HG02840 (cell line): ENCODE data around the gene ZC3H4.
"Not testable (repeated sequence)": the region's sequence is repeated elsewhere in the genome, so short reads cannot be mapped to it uniquely, and the experiment has no call there.

Experiments
- ATAC-seq: cut with Tn5 transposase; IDR thresholded peaks from one replicate; pipeline ENCODE4 v1.9.1; 2021; ENCODE audit warnings: mild to moderate bottlenecking, moderate library complexity, moderate number of reproducible peaks; ENCODE audit not compliant: unreplicated experiment, low FRiP score

The ZC3H4 gene

GRCh38 chr19:47112997-47113849, at the start of gene ZC3H4:
Gene ZC3H4, minus strand, starts transcription at chr19:47113776. Its CDS starts 1,192 bp downstream, at chr19:47112584.
- ATAC-seq, result peak; percentile 86

- ATAC-seq, result no peak
Observed at GRCh38 chr19:47161876-47162489, 48.4 kb upstream of the ZC3H4 start.

- no peak for ATAC-seq
Observed at GRCh38 chr19:47158879-47159503, 45.4 kb upstream of the ZC3H4 start.

GRCh38 chr19:47158367-47158791, 44.8 kb upstream of the ZC3H4 start:
- ATAC-seq, result no peak

GRCh38 chr19:47157431-47158321, 44.1 kb upstream of the ZC3H4 start:
- ATAC-seq, result no peak

GRCh38 chr19:47156861-47157430, 43.4 kb upstream of the ZC3H4 start:
- no peak for ATAC-seq

GRCh38 chr19:47155148-47155547, 41.6 kb upstream of the ZC3H4 start:
- no peak for ATAC-seq

GRCh38 chr19:47153266-47153665, 39.7 kb upstream of the ZC3H4 start:
- no peak for ATAC-seq

GRCh38 chr19:47152632-47153031, 39.1 kb upstream of the ZC3H4 start:
- ATAC-seq, result no peak

- no peak for ATAC-seq
Observed at GRCh38 chr19:47152205-47152604, 38.6 kb upstream of the ZC3H4 start.

GRCh38 chr19:47151627-47152026, 38.1 kb upstream of the ZC3H4 start:
- no peak for ATAC-seq

- no peak for ATAC-seq
Observed at GRCh38 chr19:47146920-47147319, 33.3 kb upstream of the ZC3H4 start.

- ATAC-seq, result no peak
Observed at GRCh38 chr19:47145639-47146486, 32.3 kb upstream of the ZC3H4 start.

GRCh38 chr19:47144630-47145029, 31.1 kb upstream of the ZC3H4 start:
- no peak for ATAC-seq

- no peak for ATAC-seq
Observed at GRCh38 chr19:47143322-47144073, 29.9 kb upstream of the ZC3H4 start.

- ATAC-seq, result no peak
Observed at GRCh38 chr19:47142779-47143178, 29.2 kb upstream of the ZC3H4 start.

- ATAC-seq, result no peak
Observed at GRCh38 chr19:47141695-47142094, 28.1 kb upstream of the ZC3H4 start.

- ATAC-seq, result not testable (repeated sequence)
Observed at GRCh38 chr19:47141252-47141651, 27.7 kb upstream of the ZC3H4 start.
